Measurements from ENCODE around the gene ADAM15.

The ADAM15 gene

GRCh38 chr1:155017041-155017945 is 33.8 kb upstream of the ADAM15 start (continued):
- TF ChIP-seq PRDM4 (tag by site-specific recombination; IDR thresholded peaks at IDR 0.05), result no peak
- peak; percentile 98 for TF ChIP-seq GLIS2 (tag by site-specific recombination; IDR thresholded peaks at IDR 0.05)
- TF ChIP-seq HOXD13 (CRISPR knock-in tag; IDR thresholded peaks at IDR 0.05; ENCODE audit: borderline replicate concordance), result no peak
- TF ChIP-seq ZNF76 (tag by site-specific recombination; IDR thresholded peaks at IDR 0.05; ENCODE audit: borderline replicate concordance, low read depth), result peak; percentile 68; the same call in 1 of the 2 replicates
- TF ChIP-seq ZNF514 (tag by site-specific recombination; IDR thresholded peaks at IDR 0.05), result no peak
- TF ChIP-seq YY1 (tag by site-specific recombination; IDR thresholded peaks at IDR 0.05), result peak; percentile 93
- TF ChIP-seq BCL11A (tag by site-specific recombination; IDR thresholded peaks at IDR 0.05; ENCODE audit: low read depth), result peak; percentile 95
- peak; percentile 100 for TF ChIP-seq ZBTB48 (tag by site-specific recombination; IDR thresholded peaks at IDR 0.05)
- peak; percentile 98 for TF ChIP-seq ZFP37 (tag by site-specific recombination; IDR thresholded peaks at IDR 0.05)
- TF ChIP-seq SCRT1 (tag by site-specific recombination; IDR thresholded peaks at IDR 0.05; ENCODE audit: borderline replicate concordance), result no peak
- TF ChIP-seq ZNF561 (tag by site-specific recombination; IDR thresholded peaks at IDR 0.05; ENCODE audit: borderline replicate concordance), result peak; percentile 93
- TF ChIP-seq ZNF580 (tag by site-specific recombination; IDR thresholded peaks at IDR 0.05), result peak; percentile 95
- TF ChIP-seq HOXC10 (CRISPR knock-in tag; IDR thresholded peaks at IDR 0.05), result no peak
- no peak for TF ChIP-seq ZNF114 (tag by site-specific recombination; IDR thresholded peaks at IDR 0.05)
- no peak for TF ChIP-seq ZNF571 (tag by site-specific recombination; IDR thresholded peaks at IDR 0.05)
- peak; percentile 34; the same call in 1 of the 2 replicates for TF ChIP-seq ZNF449 (tag by site-specific recombination; IDR thresholded peaks at IDR 0.05)
- TF ChIP-seq ZNF394 (tag by site-specific recombination; IDR thresholded peaks at IDR 0.05; ENCODE audit: borderline replicate concordance), result peak; percentile 82
- no peak for TF ChIP-seq ZNF558 (tag by site-specific recombination; IDR thresholded peaks at IDR 0.05)
- TF ChIP-seq KLF16 (tag by site-specific recombination; IDR thresholded peaks at IDR 0.05), result peak; percentile 96
- peak; percentile 96 for TF ChIP-seq ZBTB8A (tag by site-specific recombination; IDR thresholded peaks at IDR 0.05)
- TF ChIP-seq ZNF585B (tag by site-specific recombination; IDR thresholded peaks at IDR 0.05), result no peak
- TF ChIP-seq ZBTB10 (tag by site-specific recombination; IDR thresholded peaks at IDR 0.05), result peak; percentile 95
- no peak for TF ChIP-seq ZNF529 (tag by site-specific recombination; IDR thresholded peaks at IDR 0.05; ENCODE audit: insufficient replicate concordance)
- TF ChIP-seq ZNF677 (tag by site-specific recombination; IDR thresholded peaks at IDR 0.05), result no peak
- no peak for TF ChIP-seq GFI1B (tag by site-specific recombination; IDR thresholded peaks at IDR 0.05)
- no peak; the same call in 1 of the 2 replicates for TF ChIP-seq REPIN1 (tag by site-specific recombination; IDR thresholded peaks at IDR 0.05; ENCODE audit: low read depth)
- peak; percentile 92 for TF ChIP-seq ZBTB26 (tag by site-specific recombination; optimal IDR thresholded peaks at IDR 0.05)
- no peak for TF ChIP-seq ZNF548 (tag by site-specific recombination; IDR thresholded peaks at IDR 0.05)
- no peak for TF ChIP-seq ZNF654 (tag by site-specific recombination; IDR thresholded peaks at IDR 0.05; ENCODE audit: low read depth)

Measured in HEK293 (cell line).